Gastroesophageal sphincter (tissue), 3 donors: ENCODE data around the gene CDK11B.
"Not testable (repeated sequence)": the region's sequence is repeated elsewhere in the genome, so short reads cannot be mapped to it uniquely, and the experiment has no call there.

ENCODE experiments used
- CTCF ChIP-seq, 4 experiments: fragments of 200-600 bp in 2 of 4; fragments of 450-650 bp in 2 of 4; sonication (generic) in 1 of 4; IDR thresholded peaks; one replicate each; pipeline ENCODE4 v1.5.1; 2017 to 2019; ENCODE audit warnings: antibody characterized with exemption in 4 of 4, mild to moderate bottlenecking in 2 of 4, moderate library complexity in 2 of 4
- EP300 ChIP-seq: sonication (generic); formaldehyde crosslinking; IDR thresholded peaks from one replicate; pipeline ENCODE4 v1.6.1; 2017; ENCODE audit warnings: antibody characterized with exemption, mild to moderate bottlenecking
- POLR2A ChIP-seq, 2 donors: fragments of 450-650 bp; IDR thresholded peaks; one replicate each; pipeline ENCODE4 v1.6.1; 2017; ENCODE audit warnings: antibody characterized with exemption in 2 of 2, mild to moderate bottlenecking in 2 of 2, moderate library complexity in 1 of 2
- POLR2AphosphoS5 ChIP-seq: sonication (generic); formaldehyde crosslinking; IDR thresholded peaks from one replicate; pipeline ENCODE4 v1.6.1; 2017; ENCODE audit warnings: antibody characterized with exemption

GRCh38 chr1:1595341-1595740 lies 63.5 kb downstream of the CDK11B start:
- TF ChIP-seq CTCF (IDR thresholded peaks at IDR 0.05); POLR2A (IDR thresholded peaks at IDR 0.05); POLR2AphosphoS5; EP300: not testable (repeated sequence)
